ENCODE results near the gene HDLBP.
"Not testable (repeated sequence)": the region's sequence is repeated elsewhere in the genome, so short reads cannot be mapped to it uniquely, and the experiment has no call there.

HDLBP gene

GRCh38 chr2:241207151-241207550 lies 108.3 kb downstream of the HDLBP start:
- DNase-seq: no peak

GRCh38 chr2:241205086-241205485 lies 110.4 kb downstream of the HDLBP start:
- no peak for DNase-seq

DNA sequence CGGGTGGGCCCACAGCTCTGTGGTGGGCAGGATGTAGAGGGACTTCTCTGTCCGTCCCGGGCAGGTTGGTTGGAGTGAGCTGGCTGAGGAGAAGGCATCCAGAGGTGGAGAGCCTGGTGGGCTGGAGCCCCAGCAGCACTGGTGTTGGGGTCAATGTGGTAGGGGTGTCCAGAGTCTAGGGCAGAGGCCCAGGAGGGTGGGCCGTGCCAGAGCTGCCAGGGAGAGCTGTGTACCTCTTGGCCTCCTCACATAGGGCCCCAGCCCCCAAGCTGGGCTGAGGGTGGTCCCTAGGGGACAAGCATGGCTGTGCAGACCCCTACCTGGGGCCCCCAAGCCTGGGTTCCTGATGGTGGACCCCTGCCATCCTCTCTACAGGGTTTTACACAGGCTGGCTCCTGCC lies 111.0 kb downstream of the HDLBP start:
- DNase-seq: no peak

DNA sequence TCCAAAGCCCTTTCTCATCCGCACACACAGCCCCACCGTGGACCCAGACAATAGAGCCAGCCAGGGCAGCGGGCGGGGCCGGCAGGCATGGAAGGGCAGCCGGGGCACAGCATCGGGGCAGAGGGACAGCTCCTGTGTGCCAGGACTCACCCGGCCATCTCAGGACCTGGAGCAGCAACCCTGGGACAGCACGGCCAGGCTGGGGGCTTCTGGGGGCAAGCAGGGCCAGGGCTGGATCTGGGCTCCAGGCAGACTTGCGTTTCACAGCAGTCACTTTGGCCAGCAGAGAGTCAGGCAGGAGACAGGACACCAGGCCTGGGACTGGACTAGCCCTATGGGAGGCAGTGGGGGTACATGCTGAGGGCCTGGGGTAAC lies 111.5 kb downstream of the HDLBP start:
- DNase-seq: no peak

- no peak for DNase-seq
These were observed 112.1 kb downstream of the HDLBP start for GRCh38 chr2:241203218-241204009.

- no peak for DNase-seq
These were observed 112.8 kb downstream of the HDLBP start for GRCh38 chr2:241202681-241203080.

- no peak for DNase-seq
These were observed 113.2 kb downstream of the HDLBP start for GRCh38 chr2:241202268-241202585.

GRCh38 chr2:241201445-241202267 lies 113.8 kb downstream of the HDLBP start:
- DNase-seq: no peak

GRCh38 chr2:241200822-241201395 lies 114.6 kb downstream of the HDLBP start:
- no peak for DNase-seq

GRCh38 chr2:241199897-241200821 lies 115.3 kb downstream of the HDLBP start:
- no peak for DNase-seq

DNA sequence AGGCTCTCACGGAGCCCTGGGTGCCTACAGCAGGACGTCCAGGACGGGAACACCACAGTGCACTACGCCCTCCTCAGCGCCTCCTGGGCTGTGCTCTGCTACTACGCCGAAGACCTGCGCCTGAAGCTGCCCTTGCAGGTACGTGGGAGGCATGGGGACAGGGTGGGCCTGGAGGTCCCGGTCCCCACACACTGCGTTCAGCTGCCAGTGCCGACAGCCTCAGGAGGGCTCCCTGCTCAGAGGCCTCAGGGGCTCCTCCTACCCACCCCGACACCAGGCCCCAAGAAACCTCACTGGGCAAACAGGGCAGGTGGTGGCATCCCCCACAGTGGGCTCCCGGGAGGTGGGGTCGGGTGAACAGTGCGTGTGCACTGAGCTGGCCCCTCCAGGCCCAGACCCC lies 116.2 kb downstream of the HDLBP start:
- no peak for DNase-seq

- DNase-seq: no peak
These were observed 116.8 kb downstream of the HDLBP start for GRCh38 chr2:241198381-241199279.

DNA sequence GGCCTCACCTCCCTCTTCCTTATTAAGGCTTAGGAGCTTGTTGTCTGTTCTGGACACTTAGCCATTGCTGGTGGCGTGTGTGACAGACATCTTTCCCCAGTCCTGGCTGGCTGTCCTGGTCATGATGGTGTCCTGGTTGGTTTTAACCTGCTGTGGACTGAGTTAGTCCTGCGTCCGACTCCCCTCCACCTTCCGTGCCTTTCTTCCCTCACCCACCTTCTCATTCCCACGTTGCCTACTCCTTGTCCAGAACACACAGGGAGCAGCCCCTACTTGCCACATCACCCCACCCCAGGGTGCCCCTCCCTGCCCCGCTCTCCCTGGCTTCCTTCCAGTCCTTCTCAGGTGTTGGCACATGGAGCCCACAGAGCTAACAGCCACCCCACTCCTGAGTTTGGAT lies 117.5 kb downstream of the HDLBP start:
- DNase-seq: no peak

DNA sequence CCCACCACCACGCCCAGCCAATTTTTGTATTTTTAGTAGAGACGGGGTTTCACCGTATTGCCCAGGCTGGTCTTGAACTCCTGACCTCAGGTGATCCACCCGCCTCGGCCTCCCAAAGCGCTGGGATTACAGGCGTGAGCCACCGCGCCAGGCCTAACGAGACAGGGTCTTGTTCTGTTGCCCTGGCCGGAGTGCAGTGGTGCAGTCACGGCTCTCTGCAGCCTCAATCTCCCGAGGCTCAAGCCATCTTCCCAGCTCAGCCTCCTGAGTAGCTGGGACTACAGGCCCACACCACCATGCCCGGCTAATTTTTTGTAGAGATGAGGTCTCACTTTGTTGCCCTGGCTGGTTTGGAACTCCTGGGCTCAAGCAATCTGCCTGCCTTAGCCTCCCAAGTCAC lies 118.2 kb downstream of the HDLBP start:
- DNase-seq: not testable (repeated sequence)

GRCh38 chr2:241195506-241196130 lies 119.9 kb downstream of the HDLBP start:
- no peak for DNase-seq

GRCh38 chr2:241194811-241195210 lies 120.7 kb downstream of the HDLBP start:
- DNase-seq: no peak

DNA sequence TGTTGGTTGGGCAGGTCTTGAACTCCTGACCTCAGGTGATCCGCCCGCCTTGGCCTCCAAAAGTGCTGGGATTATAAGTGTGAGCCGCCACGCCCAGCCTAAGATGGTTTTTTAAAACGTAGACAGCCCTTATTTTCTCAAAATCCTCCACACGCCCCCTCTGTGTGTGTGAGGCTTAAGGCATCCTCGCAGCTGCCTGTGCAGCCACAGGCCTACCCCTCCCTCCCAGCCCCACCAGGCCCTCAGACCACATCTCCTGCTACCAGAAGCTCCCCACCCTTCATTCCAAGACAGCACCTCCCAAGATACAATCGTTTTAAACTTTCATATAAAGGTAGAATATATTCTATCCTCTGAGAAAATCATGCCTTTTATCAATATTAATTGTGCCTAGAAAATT lies 122.2 kb downstream of the HDLBP start:
- DNase-seq: no peak

GRCh38 chr2:241191081-241191480 lies 124.4 kb downstream of the HDLBP start:
- no peak for DNase-seq

GRCh38 chr2:241190291-241190981 lies 125.0 kb downstream of the HDLBP start:
- no peak for DNase-seq

DNA sequence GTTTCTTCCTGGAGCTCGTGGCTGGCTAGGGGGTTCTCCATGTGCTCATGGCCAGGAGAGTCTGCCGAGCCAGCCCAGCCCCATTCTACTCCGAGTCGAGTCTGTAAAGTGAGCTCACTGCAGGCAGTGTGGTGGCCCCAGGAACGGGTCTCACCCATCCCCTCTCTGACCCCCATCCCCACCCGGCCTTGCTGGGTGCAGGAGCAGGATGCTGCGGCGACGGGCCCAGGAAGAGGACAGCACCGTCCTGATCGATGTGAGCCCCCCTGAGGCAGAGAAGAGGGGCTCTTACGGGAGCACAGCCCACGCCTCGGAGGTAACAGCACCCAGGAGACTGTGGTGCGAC lies 125.6 kb downstream of the HDLBP start:
- DNase-seq: no peak
